H1 (cell line): Measurements from ENCODE around the gene OPCML. TPM values are rescaled to one million over a fixed set of nuclear protein-coding genes. Genes with fewer than 3 reads are reported as not detected.

Experiments used
- CTCF ChIA-PET: fragments of 300-600 bp; sonication (Branson Sonifier 250); formaldehyde crosslinking; loops from one replicate; lab custom pipeline; 2021; ENCODE audit not compliant: partially characterized antibody; lab: Charles Lee
- POLR2A ChIA-PET: fragments of 300-600 bp; sonication (Branson Sonifier 250); formaldehyde crosslinking; loops from one replicate; lab custom pipeline; 2021; ENCODE audit warnings: inconsistent platforms; ENCODE audit not compliant: partially characterized antibody; lab: Charles Lee
- DNase-seq, 2 experiments: peaks; one replicate each; pipeline versions ENCODE4 v3.0.0 to v3.0.0-alpha.2; 2010 to 2022; ENCODE audit warnings: low spot score in 2 of 2, low read depth in 1 of 2, mixed read lengths in 1 of 2
- FAIRE-seq: peaks from 2 replicates; lab custom pipeline; 2011; peaks lifted over from hg19 to GRCh38; lab: Jason Lieb, UNC
- H2AFZ ChIP-seq: 2 replicates; pipeline ENCODE4 v1.8.1; 2012; ENCODE audit warnings: low read length, inconsistent platforms
- H2AK5ac ChIP-seq: 2 replicates; pipeline ENCODE4 v1.6.1; 2013; ENCODE audit warnings: low read depth, low read length
- H2BK120ac ChIP-seq: replicated peaks from 2 replicates; pipeline ENCODE3; 2013; ENCODE audit warnings: low read depth, low read length, inconsistent platforms
- H2BK12ac ChIP-seq: 2 replicates; pipeline ENCODE4 v1.6.1; 2013; ENCODE audit warnings: low read depth, low read length
- H2BK15ac ChIP-seq: 2 replicates; pipeline ENCODE4 v1.6.1; 2013; ENCODE audit warnings: low read length
- H2BK20ac ChIP-seq: 2 replicates; pipeline ENCODE4 v1.6.1; 2013; ENCODE audit warnings: low read length
- H2BK5ac ChIP-seq: 2 replicates; pipeline ENCODE4 v1.6.1; 2013; ENCODE audit warnings: low read depth, low read length
- H3K14ac ChIP-seq: 2 replicates; pipeline ENCODE4 v1.6.1; 2013; ENCODE audit warnings: inconsistent platforms; ENCODE audit not compliant: insufficient read length
- H3K18ac ChIP-seq: 2 replicates; pipeline ENCODE4 v1.6.1; 2013; ENCODE audit warnings: low read length; ENCODE audit errors: extremely low read depth
- H3K23ac ChIP-seq: 2 replicates; pipeline ENCODE4 v1.6.1; 2013; ENCODE audit warnings: inconsistent platforms; ENCODE audit not compliant: insufficient read length
- H3K23me2 ChIP-seq: 2 replicates; pipeline ENCODE4 v1.6.1; 2013; ENCODE audit warnings: low read depth, low read length
- H3K27ac ChIP-seq: 2 replicates; pipeline ENCODE4 v1.6.1; 2011; ENCODE audit warnings: low read depth, low read length, inconsistent platforms
- H3K27me3 ChIP-seq, 4 experiments: replicated peaks in 1 of 4; 1 replicate in 1 of 4; 2 replicates in 3 of 4; pipeline versions ENCODE4 v1.6.1 to v1.8.1; 2011 to 2013; ENCODE audit warnings: low read length in 3 of 4, mild to moderate bottlenecking in 3 of 4, inconsistent platforms in 2 of 4, mixed read lengths in 2 of 4, moderate library complexity in 1 of 4; ENCODE audit not compliant: control insufficient read depth in 3 of 4, insufficient read depth in 3 of 4; ENCODE audit errors: extremely low read depth in 1 of 4
- H3K36me3 ChIP-seq, 4 experiments: 2 replicates each; pipeline versions ENCODE4 v1.6.1 to v1.8.1; 2011 to 2013; ENCODE audit warnings: mild to moderate bottlenecking in 4 of 4, low read length in 3 of 4, moderate library complexity in 2 of 4, control low read depth in 1 of 4, inconsistent platforms in 1 of 4; ENCODE audit not compliant: insufficient read depth in 4 of 4, control insufficient read depth in 2 of 4
- H3K4ac ChIP-seq: replicated peaks from 2 replicates; pipeline ENCODE3; 2013; ENCODE audit warnings: low read length, low read depth, mixed read lengths, inconsistent platforms; ENCODE audit not compliant: insufficient read length
- H3K4me1 ChIP-seq, 4 experiments: replicated peaks in 1 of 4; 1 replicate in 1 of 4; 2 replicates in 3 of 4; pipeline versions ENCODE4 v1.6.1 to v1.8.1; 2011 to 2013; ENCODE audit warnings: low read length in 3 of 4, inconsistent platforms in 2 of 4, mixed read lengths in 1 of 4; ENCODE audit not compliant: insufficient read depth in 4 of 4, control insufficient read depth in 3 of 4
- H3K4me2 ChIP-seq, 2 experiments: 2 replicates each; pipeline versions ENCODE4 v1.6.1 to v1.8.1; 2011 to 2013; ENCODE audit warnings: low read depth in 2 of 2, low read length in 2 of 2, control low read depth in 1 of 2, inconsistent platforms in 1 of 2, mild to moderate bottlenecking in 1 of 2; ENCODE audit not compliant: insufficient read depth in 1 of 2
- H3K4me3 ChIP-seq, 4 experiments: fragments of 200-600, 300-600 bp in 1 of 4; sonication (generic), shearing (Covaris generic), sonication (Bioruptor Twin) in 1 of 4; 2 replicates each; pipeline versions ENCODE4 v1.5.1 to v1.8.1; 2011 to 2016; ENCODE audit warnings: low read length in 4 of 4, low read depth in 3 of 4, control low read depth in 2 of 4, inconsistent platforms in 2 of 4, mild to moderate bottlenecking in 2 of 4, mixed read lengths in 1 of 4, moderate library complexity in 1 of 4; ENCODE audit not compliant: insufficient read depth in 2 of 4; ENCODE audit errors: extremely low read depth in 1 of 4
- H3K56ac ChIP-seq: replicated peaks from 2 replicates; pipeline ENCODE3; 2013; ENCODE audit warnings: low read depth, mild to moderate bottlenecking, mixed read lengths, low read length, inconsistent platforms; ENCODE audit not compliant: insufficient read length
- H3K79me1 ChIP-seq: 2 replicates; pipeline ENCODE4 v1.6.1; 2013; ENCODE audit warnings: low read depth, low read length, control low read depth
- H3K79me2 ChIP-seq, 2 experiments: 2 replicates each; pipeline versions ENCODE4 v1.6.1 to v1.8.1; 2012 to 2013; ENCODE audit warnings: low read length in 2 of 2, mild to moderate bottlenecking in 2 of 2, inconsistent platforms in 1 of 2; ENCODE audit not compliant: insufficient read depth in 2 of 2, control insufficient read depth in 1 of 2
- H3K9ac ChIP-seq, 4 experiments: replicated peaks in 1 of 4; 1 replicate in 1 of 4; 2 replicates in 3 of 4; pipeline versions ENCODE4 v1.6.1 to v1.8.1; 2011 to 2013; ENCODE audit warnings: low read depth in 3 of 4, low read length in 3 of 4, control low read depth in 2 of 4, mild to moderate bottlenecking in 2 of 4, moderate library complexity in 2 of 4, inconsistent platforms in 1 of 4; ENCODE audit errors: extremely low read depth in 1 of 4
- H3K9me3 ChIP-seq, 2 experiments: 2 replicates each; pipeline versions ENCODE4 v1.6.1 to v1.8.1; 2012 to 2013; ENCODE audit warnings: mild to moderate bottlenecking in 2 of 2, moderate library complexity in 2 of 2, control low read depth in 1 of 2, inconsistent platforms in 1 of 2, low read depth in 1 of 2, low read length in 1 of 2, mixed read lengths in 1 of 2; ENCODE audit not compliant: insufficient read depth in 2 of 2
- H4K20me1 ChIP-seq, 2 experiments: replicated peaks in 1 of 2; 2 replicates each; pipeline versions ENCODE3 to v1.8.1; 2011 to 2013; ENCODE audit warnings: inconsistent platforms in 2 of 2, low read length in 2 of 2, mild to moderate bottlenecking in 1 of 2; ENCODE audit not compliant: insufficient read depth in 2 of 2, control insufficient read depth in 1 of 2
- H4K5ac ChIP-seq: 2 replicates; pipeline ENCODE4 v1.6.1; 2013; ENCODE audit warnings: low read length, low read depth, mixed read lengths, inconsistent platforms; ENCODE audit not compliant: insufficient read length
- H4K8ac ChIP-seq: 2 replicates; pipeline ENCODE4 v1.8.0; 2013; ENCODE audit warnings: mild to moderate bottlenecking, moderate library complexity, low read length, inconsistent platforms; ENCODE audit not compliant: insufficient read depth; ENCODE audit errors: extremely low read depth
- H4K91ac ChIP-seq: replicated peaks from 2 replicates; pipeline ENCODE3; 2013; ENCODE audit warnings: low read length, mixed read lengths, inconsistent platforms; ENCODE audit not compliant: insufficient read length
- ATF3 ChIP-seq: IDR thresholded peaks from 2 replicates; pipeline ENCODE4 v1.6.1; 2011; ENCODE audit warnings: low read depth, mild to moderate bottlenecking, low read length; ENCODE audit not compliant: insufficient read depth
- BRCA1 ChIP-seq: IDR thresholded peaks from 2 replicates; pipeline ENCODE4 v1.6.1; 2012; ENCODE audit warnings: low read depth, low read length, improper control_type of control experiment
- CTBP2 ChIP-seq: IDR thresholded peaks from 2 replicates; pipeline ENCODE4 v1.7.0; 2011; ENCODE audit warnings: borderline replicate concordance, mild to moderate bottlenecking, moderate library complexity, mixed read lengths, low read length; ENCODE audit not compliant: insufficient read depth, insufficient read length
- EP300 ChIP-seq, 2 experiments: IDR thresholded peaks; 1 replicate in 1 of 2; 2 replicates in 1 of 2; pipeline ENCODE4 v1.6.1; 2011 to 2012; ENCODE audit warnings: low read depth in 2 of 2, low read length in 2 of 2, mild to moderate bottlenecking in 2 of 2, borderline replicate concordance in 1 of 2, inconsistent platforms in 1 of 2, moderate library complexity in 1 of 2
- GABPA ChIP-seq: IDR thresholded peaks from 2 replicates; pipeline ENCODE4 v1.6.1; 2011; ENCODE audit warnings: mild to moderate bottlenecking, low read length, moderate library complexity, borderline replicate concordance; ENCODE audit not compliant: insufficient read depth
- JUN ChIP-seq: IDR thresholded peaks from 2 replicates; pipeline ENCODE4 v1.6.1; 2011; ENCODE audit warnings: low read depth, mild to moderate bottlenecking, improper control_type of control experiment, low read length
- POU5F1 ChIP-seq: IDR thresholded peaks from 2 replicates; pipeline ENCODE4 v1.6.1; 2011; ENCODE audit warnings: low read depth, mild to moderate bottlenecking, low read length, moderate library complexity
- SIX5 ChIP-seq: IDR thresholded peaks from 2 replicates; pipeline ENCODE4 v1.6.1; 2011; ENCODE audit warnings: mild to moderate bottlenecking, low read depth, low read length
- TAF1 ChIP-seq: IDR thresholded peaks from 2 replicates; pipeline ENCODE4 v1.6.1; 2011; ENCODE audit warnings: mild to moderate bottlenecking, low read depth, low read length
- TEAD4 ChIP-seq: IDR thresholded peaks from 2 replicates; pipeline ENCODE4 v1.6.1; 2012; ENCODE audit warnings: low read depth, low read length, inconsistent platforms, mixed read lengths
- YY1 ChIP-seq: IDR thresholded peaks from 2 replicates; pipeline ENCODE4 v1.6.1; 2011; ENCODE audit warnings: low read depth, mild to moderate bottlenecking, low read length
- WGBS, 2 experiments: shearing (Covaris generic) in 1 of 2; methylation state at CpG; one replicate each; pipeline versions ENCODE4 v1.1.6 to v1.1.7; 2013 to 2015; ENCODE audit warnings: low lambda C conversion rate in 2 of 2, mixed read lengths in 2 of 2, inconsistent platforms in 1 of 2, low coverage in 1 of 2, missing lambda C conversion rate in 1 of 2; ENCODE audit not compliant: insufficient replicate concordance in 2 of 2, insufficient coverage in 1 of 2, insufficient read length in 1 of 2; ENCODE audit errors: extremely low coverage in 1 of 2, missing lambda C conversion rate in 1 of 2; 5-methylcytosine and 5-hydroxymethylcytosine counted together
- polyA plus RNA-seq, 7 experiments: library from polyadenylated mRNA; depleted of rRNA in 3 of 7; stranded (reverse) in 5 of 7; unstranded in 2 of 7; fragments of >200 nt in 5 of 7; fragments of 200-250 nt in 2 of 7; gene quantifications; 1 replicate in 5 of 7; 2 replicates in 1 of 7; 4 replicates in 1 of 7; pipeline versions ENCODE4 v1.2.1 to v1.2.3, GENCODE V29; 2011 to 2013; ENCODE audit warnings: missing spikeins in 2 of 7, mixed read lengths in 2 of 7
- total RNA-seq: library from RNA; stranded (reverse); fragmentation: NEBNext Ultra II Directional; extraction: Animal tissue kit (Norgen Biotek cat#: 25700); gene quantifications from 2 replicates; pipeline ENCODE4 v1.2.1, GENCODE V29; 2021

The OPCML gene
- total and polyA plus RNA-seq, 2 of the 8 experiments (the other 6 are each of a cell fraction or from before 2014, with no cell fraction given) = 2.3 to 3.1 TPM

GRCh38 chr11:133137939-133138338 is 394.4 kb downstream of the OPCML start:
- H3K4me1 ChIP-seq = peaks cover 0 to 7% (median 3%) of the 10 kb centered on the region in 4 experiments; a peak in 3 of 7 replicates
- H2BK120ac ChIP-seq = no peak overlapping the region
- H3K27me3 ChIP-seq = no peaks in the 10 kb centered on the region
- H2BK20ac ChIP-seq = no peak overlapping the region
- no peaks in the 10 kb centered on the region; the same call in 1 of the 2 replicates for H3K23me2 ChIP-seq
- H3K9ac ChIP-seq = no peak overlapping the region
- H3K79me1 ChIP-seq = no peaks in the 10 kb centered on the region
- H3K4ac ChIP-seq = no peak overlapping the region
- H2BK15ac ChIP-seq = 0 out of 2 replicates have a peak overlapping the region, but pooled peaks have one; percentile 31
- H3K18ac ChIP-seq = no peak overlapping the region
- H4K5ac ChIP-seq = no peak overlapping the region
- POLR2A ChIA-PET = no interaction called here
- H3K36me3 ChIP-seq = no peaks in the 10 kb centered on the region
- TF ChIP-seq TAF1 (no peak), GABPA (no peak), YY1 (no peak), TEAD4 (no peak), EP300 (IDR thresholded peaks at IDR 0.05; ENCODE audit: borderline replicate concordance in 1 of 2, low read depth in 2 of 2, low read length in 2 of 2) (no peak), CTBP2 (no peak), ATF3 (no peak), BRCA1 (no peak), POU5F1 (no peak), JUN (no peak), SIX5 (no peak)
- TF ChIP-seq, all 59 proteins: peak for 0
- CTCF ChIA-PET = interaction anchor here (0.6 to 1.3 kb wide), 6 partner anchors 20 to 106 kb away, joined by 3 to 5 read pairs (median 3); no protein-coding TSS in a partner anchor
- FAIRE-seq (no peak), DNase-seq (no peak)
- no peaks in the 10 kb centered on the region for H4K20me1 ChIP-seq
- no peak overlapping the region for H3K56ac ChIP-seq
- H3K27ac ChIP-seq = no peak overlapping the region
- no peak overlapping the region for H3K23ac ChIP-seq
- H3K14ac ChIP-seq = no peak overlapping the region
- H2AFZ ChIP-seq = no peak overlapping the region
- H3K4me3 ChIP-seq = no peak overlapping the region
- no peak overlapping the region for H4K8ac ChIP-seq
- H3K79me2 ChIP-seq = no peaks in the 10 kb centered on the region
- no peak overlapping the region for H2BK12ac ChIP-seq
- H2BK5ac ChIP-seq = no peak overlapping the region
- 87% methylated on average over 5 of the region's 5 CpGs; no CpG with 5 or more reads in 1 of the 2 experiments for WGBS, 2 experiments
- no peak overlapping the region for H2AK5ac ChIP-seq
- no peak overlapping the region for H3K4me2 ChIP-seq
- H4K91ac ChIP-seq = no peak overlapping the region
- H3K9me3 ChIP-seq = no peaks in the 10 kb centered on the region
